K562 (cell line): ENCODE results near the gene TREH. TPM values are rescaled to one million over a fixed set of nuclear protein-coding genes. Genes with fewer than 3 reads are reported as not detected.
A peak's percentile ranks its signal among the peaks of the same experiment; 100 is the strongest.

ENCODE experiments used
- CCNT2 ChIP-seq: IDR thresholded peaks from 2 replicates; pipeline ENCODE4 v1.6.1; 2011; ENCODE audit warnings: borderline replicate concordance, low read depth, mild to moderate bottlenecking, moderate library complexity, mixed read lengths, low read length; ENCODE audit not compliant: insufficient read length; ENCODE audit errors: extremely low read depth
- ILF3 ChIP-seq: fragments of 450-650 bp; IDR thresholded peaks from 2 replicates; pipeline ENCODE4 v1.6.1; 2018; ENCODE audit warnings: antibody characterized with exemption, mild to moderate bottlenecking, moderate library complexity, borderline replicate concordance
- MLX ChIP-seq, 2 experiments: fragments of 450-650 bp in 1 of 2; sonication (generic) in 1 of 2; formaldehyde crosslinking; conservative IDR thresholded peaks; 2 replicates each; pipeline versions ENCODE4 v1.4.0 to v1.8.1; 2020 to 2022; ENCODE audit warnings: mild to moderate bottlenecking in 1 of 2, missing genetic modification reagents in 1 of 2
- NELFE ChIP-seq: IDR thresholded peaks from 2 replicates; pipeline ENCODE4 v1.6.1; 2011; ENCODE audit warnings: mild to moderate bottlenecking; ENCODE audit not compliant: insufficient read depth, insufficient read length
- PATZ1 ChIP-seq: fragments of 250-450 bp; sonication (Bioruptor Pico); IDR thresholded peaks from 2 replicates; pipeline ENCODE4 v1.5.0; 2020; ENCODE audit warnings: mild to moderate bottlenecking, borderline replicate concordance
- RBBP5 ChIP-seq: fragments of 200-600 bp; sonication (generic); IDR thresholded peaks from 2 replicates; pipeline ENCODE4 v1.6.1; 2012; ENCODE audit warnings: borderline replicate concordance, mild to moderate bottlenecking, low read length, control low read depth, inconsistent platforms; ENCODE audit not compliant: insufficient read depth, poor library complexity, severe bottlenecking
- TEAD1 ChIP-seq, 2 experiments: fragments of 450-650 bp in 1 of 2; sonication (generic) in 1 of 2; formaldehyde crosslinking; IDR thresholded peaks; 2 replicates each; pipeline versions ENCODE4 v1.4.0 to v1.8.0; 2020 to 2022; ENCODE audit warnings: mild to moderate bottlenecking in 2 of 2, missing genetic modification reagents in 1 of 2
- THRAP3 ChIP-seq: fragments of 450-650 bp; IDR thresholded peaks from 2 replicates; pipeline ENCODE4 v1.6.1; 2016; ENCODE audit warnings: mild to moderate bottlenecking, inconsistent platforms, borderline replicate concordance
- ZBED1 ChIP-seq: IDR thresholded peaks from 2 replicates; pipeline ENCODE4 v1.6.1; 2014
- polyA plus RNA-seq, 8 experiments: library from polyadenylated mRNA; depleted of rRNA in 4 of 8; stranded (reverse) in 5 of 8; unstranded in 3 of 8; fragments of >200 nt; fragmentation: Nextera tagmentation in 2 of 8; fragmentation: Illumina TruSeq in 1 of 8; extraction: Ambion mirVana in 2 of 8; extraction: Trizol in 1 of 8; gene quantifications; 2 replicates each; pipeline versions ENCODE4 v1.2.1 to v1.2.3, GENCODE V29; 2011 to 2014; ENCODE audit warnings: inconsistent platforms in 1 of 8, missing spikeins in 1 of 8
- total RNA-seq, 7 experiments: library from RNA; depleted of rRNA in 6 of 7; stranded (reverse); fragments of >200 nt in 6 of 7; fragmentation: Illumina TruSeq in 2 of 7; extraction: Trizol in 2 of 7; gene quantifications; 2 replicates each; pipeline versions ENCODE4 v1.2.1 to v1.2.3, GENCODE V29; 2011 to 2021; ENCODE audit warnings: low replicate concordance in 1 of 7
- TF ChIP-seq, protein P1 (sequence below): fragments of 200-600 bp; sonication (generic); IDR thresholded peaks from one replicate; pipeline ENCODE4 v1.6.1; 2012; ENCODE audit warnings: mild to moderate bottlenecking, low read depth, low read length, inconsistent platforms
- TF ChIP-seq, protein P2 (sequence below), 3 experiments: IDR thresholded peaks in 2 of 3; conservative IDR thresholded peaks in 1 of 3; 2 replicates each; pipeline ENCODE4 v1.5.1; 2011 to 2012; ENCODE audit warnings: low read length in 3 of 3, mild to moderate bottlenecking in 3 of 3, control low read depth in 2 of 3, improper control_type of control experiment in 1 of 3, inconsistent platforms in 1 of 3, low read depth in 1 of 3, mixed read lengths in 1 of 3, moderate library complexity in 1 of 3; ENCODE audit not compliant: insufficient read depth in 2 of 3

Gene TREH
- total and polyA plus RNA-seq, 9 of the 15 experiments (the other 6 are each of a cell fraction or from before 2014, with no cell fraction given), result 0.09 to 0.20 (median 0.11) TPM; not detected in 6

DNA sequence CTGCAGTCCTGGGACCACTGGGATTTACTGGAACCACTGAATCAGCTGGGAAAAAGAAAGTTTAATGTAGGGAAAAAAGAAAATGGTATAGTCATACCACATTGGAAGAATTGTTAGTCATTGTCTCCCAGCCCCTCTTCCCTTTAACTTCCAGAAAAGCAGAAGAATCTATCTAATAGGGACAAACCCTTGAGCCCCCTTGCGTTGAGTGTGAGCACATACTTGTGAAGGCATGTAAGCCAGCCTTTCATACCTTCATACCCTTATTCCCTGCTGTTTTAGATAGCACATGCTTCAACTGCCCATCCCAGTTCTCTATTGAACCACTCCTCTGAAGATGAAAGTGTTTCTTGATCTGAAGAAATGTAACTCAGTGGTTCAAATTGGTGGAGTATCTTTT is 6.6 kb downstream of the TREH start (continued):
- TF ChIP-seq, protein P1, sequence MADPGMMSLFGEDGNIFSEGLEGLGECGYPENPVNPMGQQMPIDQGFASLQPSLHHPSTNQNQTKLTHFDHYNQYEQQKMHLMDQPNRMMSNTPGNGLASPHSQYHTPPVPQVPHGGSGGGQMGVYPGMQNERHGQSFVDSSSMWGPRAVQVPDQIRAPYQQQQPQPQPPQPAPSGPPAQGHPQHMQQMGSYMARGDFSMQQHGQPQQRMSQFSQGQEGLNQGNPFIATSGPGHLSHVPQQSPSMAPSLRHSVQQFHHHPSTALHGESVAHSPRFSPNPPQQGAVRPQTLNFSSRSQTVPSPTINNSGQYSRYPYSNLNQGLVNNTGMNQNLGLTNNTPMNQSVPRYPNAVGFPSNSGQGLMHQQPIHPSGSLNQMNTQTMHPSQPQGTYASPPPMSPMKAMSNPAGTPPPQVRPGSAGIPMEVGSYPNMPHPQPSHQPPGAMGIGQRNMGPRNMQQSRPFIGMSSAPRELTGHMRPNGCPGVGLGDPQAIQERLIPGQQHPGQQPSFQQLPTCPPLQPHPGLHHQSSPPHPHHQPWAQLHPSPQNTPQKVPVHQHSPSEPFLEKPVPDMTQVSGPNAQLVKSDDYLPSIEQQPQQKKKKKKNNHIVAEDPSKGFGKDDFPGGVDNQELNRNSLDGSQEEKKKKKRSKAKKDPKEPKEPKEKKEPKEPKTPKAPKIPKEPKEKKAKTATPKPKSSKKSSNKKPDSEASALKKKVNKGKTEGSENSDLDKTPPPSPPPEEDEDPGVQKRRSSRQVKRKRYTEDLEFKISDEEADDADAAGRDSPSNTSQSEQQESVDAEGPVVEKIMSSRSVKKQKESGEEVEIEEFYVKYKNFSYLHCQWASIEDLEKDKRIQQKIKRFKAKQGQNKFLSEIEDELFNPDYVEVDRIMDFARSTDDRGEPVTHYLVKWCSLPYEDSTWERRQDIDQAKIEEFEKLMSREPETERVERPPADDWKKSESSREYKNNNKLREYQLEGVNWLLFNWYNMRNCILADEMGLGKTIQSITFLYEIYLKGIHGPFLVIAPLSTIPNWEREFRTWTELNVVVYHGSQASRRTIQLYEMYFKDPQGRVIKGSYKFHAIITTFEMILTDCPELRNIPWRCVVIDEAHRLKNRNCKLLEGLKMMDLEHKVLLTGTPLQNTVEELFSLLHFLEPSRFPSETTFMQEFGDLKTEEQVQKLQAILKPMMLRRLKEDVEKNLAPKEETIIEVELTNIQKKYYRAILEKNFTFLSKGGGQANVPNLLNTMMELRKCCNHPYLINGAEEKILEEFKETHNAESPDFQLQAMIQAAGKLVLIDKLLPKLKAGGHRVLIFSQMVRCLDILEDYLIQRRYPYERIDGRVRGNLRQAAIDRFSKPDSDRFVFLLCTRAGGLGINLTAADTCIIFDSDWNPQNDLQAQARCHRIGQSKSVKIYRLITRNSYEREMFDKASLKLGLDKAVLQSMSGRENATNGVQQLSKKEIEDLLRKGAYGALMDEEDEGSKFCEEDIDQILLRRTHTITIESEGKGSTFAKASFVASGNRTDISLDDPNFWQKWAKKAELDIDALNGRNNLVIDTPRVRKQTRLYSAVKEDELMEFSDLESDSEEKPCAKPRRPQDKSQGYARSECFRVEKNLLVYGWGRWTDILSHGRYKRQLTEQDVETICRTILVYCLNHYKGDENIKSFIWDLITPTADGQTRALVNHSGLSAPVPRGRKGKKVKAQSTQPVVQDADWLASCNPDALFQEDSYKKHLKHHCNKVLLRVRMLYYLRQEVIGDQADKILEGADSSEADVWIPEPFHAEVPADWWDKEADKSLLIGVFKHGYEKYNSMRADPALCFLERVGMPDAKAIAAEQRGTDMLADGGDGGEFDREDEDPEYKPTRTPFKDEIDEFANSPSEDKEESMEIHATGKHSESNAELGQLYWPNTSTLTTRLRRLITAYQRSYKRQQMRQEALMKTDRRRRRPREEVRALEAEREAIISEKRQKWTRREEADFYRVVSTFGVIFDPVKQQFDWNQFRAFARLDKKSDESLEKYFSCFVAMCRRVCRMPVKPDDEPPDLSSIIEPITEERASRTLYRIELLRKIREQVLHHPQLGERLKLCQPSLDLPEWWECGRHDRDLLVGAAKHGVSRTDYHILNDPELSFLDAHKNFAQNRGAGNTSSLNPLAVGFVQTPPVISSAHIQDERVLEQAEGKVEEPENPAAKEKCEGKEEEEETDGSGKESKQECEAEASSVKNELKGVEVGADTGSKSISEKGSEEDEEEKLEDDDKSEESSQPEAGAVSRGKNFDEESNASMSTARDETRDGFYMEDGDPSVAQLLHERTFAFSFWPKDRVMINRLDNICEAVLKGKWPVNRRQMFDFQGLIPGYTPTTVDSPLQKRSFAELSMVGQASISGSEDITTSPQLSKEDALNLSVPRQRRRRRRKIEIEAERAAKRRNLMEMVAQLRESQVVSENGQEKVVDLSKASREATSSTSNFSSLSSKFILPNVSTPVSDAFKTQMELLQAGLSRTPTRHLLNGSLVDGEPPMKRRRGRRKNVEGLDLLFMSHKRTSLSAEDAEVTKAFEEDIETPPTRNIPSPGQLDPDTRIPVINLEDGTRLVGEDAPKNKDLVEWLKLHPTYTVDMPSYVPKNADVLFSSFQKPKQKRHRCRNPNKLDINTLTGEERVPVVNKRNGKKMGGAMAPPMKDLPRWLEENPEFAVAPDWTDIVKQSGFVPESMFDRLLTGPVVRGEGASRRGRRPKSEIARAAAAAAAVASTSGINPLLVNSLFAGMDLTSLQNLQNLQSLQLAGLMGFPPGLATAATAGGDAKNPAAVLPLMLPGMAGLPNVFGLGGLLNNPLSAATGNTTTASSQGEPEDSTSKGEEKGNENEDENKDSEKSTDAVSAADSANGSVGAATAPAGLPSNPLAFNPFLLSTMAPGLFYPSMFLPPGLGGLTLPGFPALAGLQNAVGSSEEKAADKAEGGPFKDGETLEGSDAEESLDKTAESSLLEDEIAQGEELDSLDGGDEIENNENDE, result no peak
- TF ChIP-seq, protein P2, sequence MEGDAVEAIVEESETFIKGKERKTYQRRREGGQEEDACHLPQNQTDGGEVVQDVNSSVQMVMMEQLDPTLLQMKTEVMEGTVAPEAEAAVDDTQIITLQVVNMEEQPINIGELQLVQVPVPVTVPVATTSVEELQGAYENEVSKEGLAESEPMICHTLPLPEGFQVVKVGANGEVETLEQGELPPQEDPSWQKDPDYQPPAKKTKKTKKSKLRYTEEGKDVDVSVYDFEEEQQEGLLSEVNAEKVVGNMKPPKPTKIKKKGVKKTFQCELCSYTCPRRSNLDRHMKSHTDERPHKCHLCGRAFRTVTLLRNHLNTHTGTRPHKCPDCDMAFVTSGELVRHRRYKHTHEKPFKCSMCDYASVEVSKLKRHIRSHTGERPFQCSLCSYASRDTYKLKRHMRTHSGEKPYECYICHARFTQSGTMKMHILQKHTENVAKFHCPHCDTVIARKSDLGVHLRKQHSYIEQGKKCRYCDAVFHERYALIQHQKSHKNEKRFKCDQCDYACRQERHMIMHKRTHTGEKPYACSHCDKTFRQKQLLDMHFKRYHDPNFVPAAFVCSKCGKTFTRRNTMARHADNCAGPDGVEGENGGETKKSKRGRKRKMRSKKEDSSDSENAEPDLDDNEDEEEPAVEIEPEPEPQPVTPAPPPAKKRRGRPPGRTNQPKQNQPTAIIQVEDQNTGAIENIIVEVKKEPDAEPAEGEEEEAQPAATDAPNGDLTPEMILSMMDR (IDR thresholded peaks at IDR 0.05 in 2 of 3, conservative IDR thresholded peaks at IDR 0.05 in 1 of 3; ENCODE audit: insufficient read depth in 2 of 3, low read depth in 1 of 3, low read length in 3 of 3), result peak; percentile 45 to 48 (median 47); a peak in 4 of 6 replicates
- TF ChIP-seq CCNT2 (no peak), TEAD1 (CRISPR knock-in tag; IDR thresholded peaks at IDR 0.05) (no peak), ZBED1 (no peak), THRAP3 (no peak), PATZ1 (CRISPR knock-in tag) (no peak), RBBP5 (no peak), ILF3 (no peak), MLX (CRISPR knock-in tag; conservative IDR thresholded peaks at IDR 0.05) (no peak), NELFE (no peak)
